Measurements from ENCODE around the gene COG3.

DNA sequence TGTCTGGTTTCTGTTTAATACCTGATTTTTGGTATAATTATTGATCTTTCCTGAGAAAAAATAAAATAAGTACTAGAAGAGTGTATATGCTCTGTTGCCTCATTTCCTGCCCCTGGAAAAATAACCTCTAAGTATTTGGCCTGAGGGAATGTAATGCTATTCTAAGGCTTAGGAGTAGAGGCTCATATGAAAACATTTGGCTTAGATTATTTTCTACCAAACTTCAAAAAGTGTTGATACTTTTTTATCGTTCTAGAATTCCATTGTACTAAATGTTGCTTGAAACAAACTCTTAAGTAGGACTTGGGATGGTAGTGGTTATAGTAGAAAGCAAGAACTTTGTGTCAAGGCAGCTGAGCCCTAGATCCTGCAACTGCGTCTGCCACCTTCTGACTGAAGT lies 57.8 kb downstream of the COG3 start:
- no peak for TF ChIP-seq CTCF (conservative IDR thresholded peaks at IDR 0.05; ENCODE audit: low read depth, low read length)
- TF ChIP-seq EZH2 (IDR thresholded peaks at IDR 0.05; ENCODE audit: borderline replicate concordance, low read depth, low read length, poor library complexity, severe bottlenecking): no peak
